ENCODE measurements around the gene SLC25A25. TPM values are rescaled to one million over a fixed set of nuclear protein-coding genes. Genes with fewer than 3 reads are reported as not detected.

Gene SLC25A25
- total and polyA plus RNA-seq, 9 of the 15 experiments (the other 6 are each of a cell fraction or from before 2014, with no cell fraction given): 0.07 to 35.9 (median 23.2) TPM

GRCh38 chr9:128072144-128073021, 4.4 kb downstream of the SLC25A25 start (continued):
- TF ChIP-seq ZNF318 (IDR thresholded peaks at IDR 0.05; ENCODE audit: borderline replicate concordance in 1 of 2, low read depth in 1 of 2) (peak in 1 of 2 experiments; percentile 56; a peak in 1 of 4 replicates), PKNOX1 (IDR thresholded peaks at IDR 0.05) (no peak), JUND (IDR thresholded peaks at IDR 0.05; ENCODE audit: borderline replicate concordance, low read depth, low read length) (no peak), JUND (tag; IDR thresholded peaks at IDR 0.05; ENCODE audit: borderline replicate concordance, low read depth, low read length) (peak; percentile 56; the same call in 1 of the 3 replicates), MXD1 (CRISPR knock-in tag; IDR thresholded peaks at IDR 0.05; ENCODE audit: borderline replicate concordance, poor library complexity, severe bottlenecking) (no peak), SRF (CRISPR knock-in tag; IDR thresholded peaks at IDR 0.05) (peak in 1 of 2 experiments; percentile 70; a peak in 1 of 4 replicates), MEF2A (IDR thresholded peaks at IDR 0.05; ENCODE audit: control insufficient read depth, low read depth, low read length) (peak; percentile 58; the same call in 1 of the 2 replicates), ZNF583 (CRISPR knock-in tag; IDR thresholded peaks at IDR 0.05) (no peak), MLLT1 (IDR thresholded peaks at IDR 0.05) (0 out of 4 replicates have a peak, but pooled peaks of 1 of the 2 experiments have one; percentile 19), KDM1A (IDR thresholded peaks at IDR 0.05) (no peak), NBN (IDR thresholded peaks at IDR 0.05; ENCODE audit: low read depth) (0 out of 2 replicates have a peak, but pooled peaks have one; percentile 62), BHLHE40 (IDR thresholded peaks at IDR 0.05; ENCODE audit: low read length) (peak; percentile 22; the same call in 1 of the 2 replicates), HDAC2 (IDR thresholded peaks at IDR 0.05) (peak; percentile 51; the same call in 1 of the 2 replicates), ZBTB17 (CRISPR knock-in tag; IDR thresholded peaks at IDR 0.05) (0 out of 2 replicates have a peak, but pooled peaks have one; percentile 18), SMARCE1 (IDR thresholded peaks at IDR 0.05) (peak; percentile 50; the same call in 1 of the 2 replicates)
